Nephron (organoid): Measurements from ENCODE around the gene THOC2.
"Not testable (repeated sequence)": the region's sequence is repeated elsewhere in the genome, so short reads cannot be mapped to it uniquely, and the experiment has no call there.

Source experiments
- H3K27ac Mint-ChIP-seq, 3 experiments: 2 replicates each; pipeline ENCODE4 v1.8.0; 2020; ENCODE audit warnings: mixed read lengths in 3 of 3, mild to moderate bottlenecking in 2 of 3, moderate library complexity in 1 of 3
- H3K27me3 Mint-ChIP-seq: 2 replicates; pipeline ENCODE4 v1.8.0; 2021; ENCODE audit warnings: low read depth, mild to moderate bottlenecking, moderate library complexity, mixed read lengths
- H3K36me3 Mint-ChIP-seq: 2 replicates; pipeline ENCODE4 v1.8.0; 2020; ENCODE audit warnings: low read depth, mixed read lengths
- H3K4me1 Mint-ChIP-seq: 2 replicates; pipeline ENCODE4 v1.8.0; 2020; ENCODE audit warnings: mixed read lengths
- H3K4me3 Mint-ChIP-seq, 3 experiments: 2 replicates each; pipeline ENCODE4 v1.8.0; 2020; ENCODE audit warnings: mild to moderate bottlenecking in 3 of 3, mixed read lengths in 3 of 3, moderate library complexity in 2 of 3
- H3K9me3 Mint-ChIP-seq: 2 replicates; pipeline ENCODE4 v1.8.0; 2020; ENCODE audit warnings: mixed read lengths
- TF ChIP-seq, protein P1 (sequence below), 3 experiments: fragments of 200-600 bp; sonication (generic); IDR thresholded peaks; one replicate each; pipeline ENCODE4 v1.5.0; 2021; ENCODE audit warnings: antibody characterized with exemption in 3 of 3; ENCODE audit not compliant: unreplicated experiment in 3 of 3

THOC2 gene

DNA sequence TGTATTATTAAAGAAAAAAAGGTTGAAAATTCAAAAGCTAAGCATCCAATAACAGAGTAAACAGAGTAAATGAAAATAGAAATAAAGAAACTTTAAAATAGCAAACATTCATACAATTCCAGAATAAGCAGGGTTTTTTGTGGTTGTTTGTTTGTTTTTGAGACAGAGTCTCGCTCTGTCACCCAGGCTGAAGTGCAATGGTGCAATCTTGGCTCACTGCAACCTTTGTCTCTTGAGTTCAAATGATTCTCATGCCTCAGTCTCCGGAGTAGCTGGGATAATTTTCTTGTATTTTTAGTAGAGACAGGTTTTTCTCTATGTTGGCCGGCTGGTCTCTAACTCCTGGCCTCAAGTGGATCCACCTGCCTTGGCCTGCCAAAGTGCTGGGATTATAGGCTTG is 6.6 kb upstream of the THOC2 start:
- peaks cover 7% of the 10 kb centered on the region for H3K4me1 Mint-ChIP-seq
- no peak overlapping the region for H3K4me3 Mint-ChIP-seq
- TF ChIP-seq, protein P1, sequence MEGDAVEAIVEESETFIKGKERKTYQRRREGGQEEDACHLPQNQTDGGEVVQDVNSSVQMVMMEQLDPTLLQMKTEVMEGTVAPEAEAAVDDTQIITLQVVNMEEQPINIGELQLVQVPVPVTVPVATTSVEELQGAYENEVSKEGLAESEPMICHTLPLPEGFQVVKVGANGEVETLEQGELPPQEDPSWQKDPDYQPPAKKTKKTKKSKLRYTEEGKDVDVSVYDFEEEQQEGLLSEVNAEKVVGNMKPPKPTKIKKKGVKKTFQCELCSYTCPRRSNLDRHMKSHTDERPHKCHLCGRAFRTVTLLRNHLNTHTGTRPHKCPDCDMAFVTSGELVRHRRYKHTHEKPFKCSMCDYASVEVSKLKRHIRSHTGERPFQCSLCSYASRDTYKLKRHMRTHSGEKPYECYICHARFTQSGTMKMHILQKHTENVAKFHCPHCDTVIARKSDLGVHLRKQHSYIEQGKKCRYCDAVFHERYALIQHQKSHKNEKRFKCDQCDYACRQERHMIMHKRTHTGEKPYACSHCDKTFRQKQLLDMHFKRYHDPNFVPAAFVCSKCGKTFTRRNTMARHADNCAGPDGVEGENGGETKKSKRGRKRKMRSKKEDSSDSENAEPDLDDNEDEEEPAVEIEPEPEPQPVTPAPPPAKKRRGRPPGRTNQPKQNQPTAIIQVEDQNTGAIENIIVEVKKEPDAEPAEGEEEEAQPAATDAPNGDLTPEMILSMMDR (IDR thresholded peaks at IDR 0.05; ENCODE audit: unreplicated experiment in 3 of 3) = no peak
- no peaks in the 10 kb centered on the region for H3K27me3 Mint-ChIP-seq
- H3K9me3 Mint-ChIP-seq = peaks cover 23% of the 10 kb centered on the region
- H3K36me3 Mint-ChIP-seq = no peaks in the 10 kb centered on the region
- no peak overlapping the region for H3K27ac Mint-ChIP-seq

DNA sequence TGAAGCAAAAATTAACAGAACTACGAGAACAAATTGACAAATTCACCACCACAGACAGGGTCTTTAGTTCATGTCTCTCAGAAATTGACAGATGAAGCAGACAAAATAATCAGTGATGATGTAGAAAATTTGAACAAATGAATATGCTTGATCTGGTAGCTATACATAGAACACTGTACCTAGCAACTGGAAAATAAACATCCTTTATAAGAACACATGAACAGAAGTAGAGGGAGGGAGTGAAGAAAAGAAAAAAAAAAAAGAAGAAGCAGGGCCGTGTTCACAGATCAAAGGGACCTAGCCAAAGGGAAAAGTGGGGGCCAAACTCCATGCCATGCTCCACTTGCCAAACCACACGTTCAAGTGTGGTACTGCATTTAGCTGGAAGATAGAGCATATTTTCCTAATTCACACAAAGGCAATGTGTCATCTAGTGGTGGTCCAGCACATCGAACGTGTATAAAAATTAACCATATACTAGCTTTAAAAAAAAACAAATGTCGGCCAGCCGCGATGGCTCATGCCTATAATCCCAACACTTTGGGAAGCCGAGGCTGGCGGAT is 5.6 kb upstream of the THOC2 start:
- H3K4me1 Mint-ChIP-seq = peaks cover 7% of the 10 kb centered on the region
- no peaks in the 10 kb centered on the region for H3K27me3 Mint-ChIP-seq
- H3K36me3 Mint-ChIP-seq = no peaks in the 10 kb centered on the region
- H3K9me3 Mint-ChIP-seq = peaks cover 23% of the 10 kb centered on the region
- TF ChIP-seq, protein P1 (IDR thresholded peaks at IDR 0.05; ENCODE audit: unreplicated experiment in 3 of 3) = no peak
- no peak overlapping the region for H3K4me3 Mint-ChIP-seq
- no peak overlapping the region for H3K27ac Mint-ChIP-seq

DNA sequence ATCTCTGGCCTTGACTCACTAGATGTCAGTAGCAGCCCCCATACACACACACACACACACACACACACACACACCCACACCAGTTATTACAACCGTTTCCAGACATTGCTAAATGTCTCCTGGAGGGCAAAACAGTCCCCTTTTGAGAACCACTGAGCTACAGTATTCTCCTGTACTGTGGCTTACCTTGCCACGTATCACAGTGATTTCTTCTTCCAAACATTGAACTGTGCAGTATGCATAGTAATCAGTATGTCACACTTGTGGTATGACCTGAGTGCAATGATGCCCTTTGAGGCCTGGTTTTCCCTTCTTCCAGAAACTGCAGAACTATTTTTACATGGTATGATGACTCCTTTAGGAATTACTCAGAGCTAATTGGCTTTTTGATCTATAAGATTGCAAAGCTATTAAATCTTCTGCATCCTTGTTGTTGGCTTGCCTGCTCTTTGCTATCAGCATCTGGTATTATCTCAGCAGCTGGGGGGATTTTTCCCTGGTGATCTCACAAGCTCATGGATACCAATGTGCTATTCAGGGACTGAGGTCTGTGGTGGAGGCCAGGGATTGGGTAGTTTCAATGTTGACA is 3.6 kb upstream of the THOC2 start:
- H3K27ac Mint-ChIP-seq = peak overlapping the region; percentile 36 to 68 (median 52)
- H3K27me3 Mint-ChIP-seq = no peaks in the 10 kb centered on the region
- H3K4me3 Mint-ChIP-seq = peak overlapping the region in 2 of 3 experiments; percentile 46 to 54
- H3K4me1 Mint-ChIP-seq = peaks cover 8% of the 10 kb centered on the region
- TF ChIP-seq, protein P1 (IDR thresholded peaks at IDR 0.05; ENCODE audit: unreplicated experiment in 3 of 3) = no peak
- peaks cover 5% of the 10 kb centered on the region for H3K36me3 Mint-ChIP-seq
- H3K9me3 Mint-ChIP-seq = peaks cover 30% of the 10 kb centered on the region

DNA sequence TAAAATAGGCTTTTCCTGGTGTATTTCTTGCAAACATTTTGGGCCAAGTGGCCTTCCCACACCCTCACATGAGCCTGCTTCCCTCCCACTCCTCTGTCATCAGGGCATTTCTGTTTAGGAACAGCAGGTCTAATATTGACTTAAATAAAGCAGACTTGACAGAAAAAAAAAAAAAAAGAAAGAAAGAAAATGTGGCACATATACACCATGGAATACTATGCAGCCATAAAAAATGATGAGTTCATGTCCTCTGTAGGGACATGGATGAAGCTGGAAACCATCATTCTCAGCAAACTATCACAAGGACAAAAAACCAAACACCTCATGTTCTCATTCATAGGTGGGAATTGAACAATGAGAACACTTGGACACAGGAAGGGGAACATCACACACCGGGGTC is 2.3 kb upstream of the THOC2 start:
- not testable (repeated sequence) for H3K36me3 Mint-ChIP-seq, H3K27me3 Mint-ChIP-seq, H3K4me3 Mint-ChIP-seq, H3K27ac Mint-ChIP-seq
- Mint-ChIP-seq H3K4me1 (peaks cover 13% of the 10 kb centered on the region), H3K9me3 (peaks cover 27% of the 10 kb centered on the region)

DNA sequence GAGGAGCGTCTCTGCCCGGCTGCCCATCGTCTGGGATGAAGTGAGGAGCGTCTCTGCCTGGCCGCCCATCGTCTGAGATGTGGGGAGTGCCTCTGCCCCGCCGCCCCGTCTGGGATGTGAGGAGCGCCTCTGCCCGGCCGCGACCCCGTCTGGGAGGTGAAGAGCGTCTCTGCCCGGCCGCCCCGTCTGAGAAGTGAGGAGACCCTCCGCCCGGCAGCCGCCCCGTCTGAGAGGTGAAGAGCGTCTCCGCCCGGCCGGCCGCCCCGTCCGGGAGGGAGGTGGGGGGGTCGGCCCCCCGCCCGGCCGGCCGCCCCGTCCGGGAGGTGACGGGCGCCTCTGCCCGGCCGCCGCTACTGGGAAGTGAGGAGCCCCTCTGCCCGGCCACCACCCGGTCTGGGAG is 1.2 kb upstream of the THOC2 start:
- H3K4me3 Mint-ChIP-seq, H3K36me3 Mint-ChIP-seq, H3K27ac Mint-ChIP-seq, H3K27me3 Mint-ChIP-seq: not testable (repeated sequence)
- Mint-ChIP-seq H3K4me1 (peaks cover 19% of the 10 kb centered on the region), H3K9me3 (peaks cover 24% of the 10 kb centered on the region)

DNA sequence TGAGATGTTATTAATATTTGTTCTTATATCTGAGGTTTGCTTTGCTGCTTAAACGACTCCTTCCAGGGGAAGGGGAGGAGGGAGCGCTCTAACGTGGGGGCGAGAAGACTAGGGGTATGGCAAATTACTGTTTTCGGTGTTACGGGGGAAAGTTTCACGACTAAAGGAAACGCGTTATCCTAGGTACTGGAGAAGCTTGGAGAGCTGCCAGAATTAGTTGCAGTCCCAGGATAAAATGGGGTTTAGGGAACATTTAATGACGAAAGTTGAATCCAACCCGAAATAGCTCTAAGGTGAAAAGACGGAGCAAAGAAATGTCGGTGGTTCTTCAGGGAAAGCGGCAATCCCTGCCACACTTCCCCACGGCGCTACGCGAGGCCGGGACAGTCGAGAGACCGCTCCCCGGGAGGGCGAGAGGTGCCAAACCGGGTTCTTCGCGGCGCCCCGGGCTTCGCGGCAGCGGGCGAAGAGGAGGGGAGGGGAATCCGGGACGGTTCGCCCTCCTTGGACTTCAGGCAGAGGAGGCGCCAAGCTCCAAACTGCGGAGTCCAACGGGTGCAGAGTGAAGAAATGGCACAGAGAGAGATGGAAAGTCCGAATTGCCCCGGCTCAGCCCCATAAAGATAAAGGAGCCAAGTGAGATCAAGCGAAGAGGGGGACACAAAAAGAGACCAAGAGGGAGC is 724 bp downstream of the THOC2 start:
- Mint-ChIP-seq H3K27ac (peak overlapping the region; percentile 91 to 99 (median 98)), H3K4me3 (peak overlapping the region; percentile 93 to 98 (median 96)), H3K36me3 (peaks cover 5% of the 10 kb centered on the region), H3K9me3 (peaks cover 20% of the 10 kb centered on the region), H3K4me1 (peaks cover 22% of the 10 kb centered on the region), H3K27me3 (no peaks in the 10 kb centered on the region)
- TF ChIP-seq, protein P1 (IDR thresholded peaks at IDR 0.05; ENCODE audit: unreplicated experiment in 3 of 3) = no peak
